ENCODE data around the gene TRIM69.
"Not testable (repeated sequence)": the region's sequence is repeated elsewhere in the genome, so short reads cannot be mapped to it uniquely, and the experiment has no call there.

GRCh38 chr15:44700676-44701075 is 35.7 kb upstream of the TRIM69 start:
- TF ChIP-seq, protein P1, sequence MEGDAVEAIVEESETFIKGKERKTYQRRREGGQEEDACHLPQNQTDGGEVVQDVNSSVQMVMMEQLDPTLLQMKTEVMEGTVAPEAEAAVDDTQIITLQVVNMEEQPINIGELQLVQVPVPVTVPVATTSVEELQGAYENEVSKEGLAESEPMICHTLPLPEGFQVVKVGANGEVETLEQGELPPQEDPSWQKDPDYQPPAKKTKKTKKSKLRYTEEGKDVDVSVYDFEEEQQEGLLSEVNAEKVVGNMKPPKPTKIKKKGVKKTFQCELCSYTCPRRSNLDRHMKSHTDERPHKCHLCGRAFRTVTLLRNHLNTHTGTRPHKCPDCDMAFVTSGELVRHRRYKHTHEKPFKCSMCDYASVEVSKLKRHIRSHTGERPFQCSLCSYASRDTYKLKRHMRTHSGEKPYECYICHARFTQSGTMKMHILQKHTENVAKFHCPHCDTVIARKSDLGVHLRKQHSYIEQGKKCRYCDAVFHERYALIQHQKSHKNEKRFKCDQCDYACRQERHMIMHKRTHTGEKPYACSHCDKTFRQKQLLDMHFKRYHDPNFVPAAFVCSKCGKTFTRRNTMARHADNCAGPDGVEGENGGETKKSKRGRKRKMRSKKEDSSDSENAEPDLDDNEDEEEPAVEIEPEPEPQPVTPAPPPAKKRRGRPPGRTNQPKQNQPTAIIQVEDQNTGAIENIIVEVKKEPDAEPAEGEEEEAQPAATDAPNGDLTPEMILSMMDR (IDR thresholded peaks at IDR 0.05): not testable (repeated sequence)
- not testable (repeated sequence) for TF ChIP-seq POLR2A, POLR2AphosphoS5 (IDR thresholded peaks at IDR 0.05)
